Pancreas (tissue), 10 donors: Measurements from ENCODE around the gene RFC4. TPM values are rescaled to one million over a fixed set of nuclear protein-coding genes. Genes with fewer than 3 reads are reported as not detected.

Experiments
- ATAC-seq, 4 donors: fragments of 200-7000 bp; cut with Tn5 transposase; one replicate each; pipeline versions ENCODE4 v1.8.0 to v1.9.1; 2020; ENCODE audit warnings: mild to moderate bottlenecking in 4 of 4, moderate library complexity in 4 of 4
- DNase-seq, 6 donors: peaks; one replicate each; pipeline ENCODE4 v3.0.0-alpha.2; 2020
- FAIRE-seq: peaks from 2 replicates; lab custom pipeline; 2012; peaks lifted over from hg19 to GRCh38; lab: Jason Lieb, UNC
- H3K27ac ChIP-seq, 4 donors: fragments of 200-600 bp; sonication (generic); 1 replicate in 3 of 4; 2 replicates in 1 of 4; pipeline versions ENCODE4 v1.5.0 to v1.8.0; 2020
- H3K27me3 ChIP-seq, 4 donors: fragments of 200-600 bp; one replicate each; pipeline ENCODE4 v1.8.0; 2021
- H3K36me3 ChIP-seq, 3 donors: fragments of 200-600 bp; sonication (generic) in 1 of 3; one replicate each; pipeline versions ENCODE4 v1.5.0 to v1.8.0; 2020 to 2021
- H3K4me1 ChIP-seq, 3 donors: fragments of 200-600 bp; one replicate each; pipeline ENCODE4 v1.8.0; 2021
- H3K4me3 ChIP-seq, 4 donors: fragments of 200-600 bp; sonication (generic) in 2 of 4; one replicate each; pipeline versions ENCODE4 v1.5.0 to v1.8.0; 2020 to 2021
- H3K9me3 ChIP-seq, 4 donors: fragments of 200-600 bp; one replicate each; pipeline ENCODE4 v1.8.0; 2021
- WGBS, 2 donors: extraction: QIAGEN DNeasy Blood & Tissue Kit; methylation state at CpG; one replicate each; pipeline ENCODE4 v1.1.7; 2013; 5-methylcytosine and 5-hydroxymethylcytosine counted together
- intact Hi-C, 3 donors: fragments of 100-400 bp; cut with DNase I; formaldehyde crosslinking; loops; one replicate each; pipeline versions ENCODE4 v1.11.1 to v1.14.2; 2022
- polyA plus RNA-seq, 2 donors: library from polyadenylated mRNA; stranded (reverse); fragments of 200-250 nt; gene quantifications; one replicate each; pipeline ENCODE4 v1.2.3, GENCODE V29; 2013
- total RNA-seq, 6 donors: library from RNA; stranded (reverse); fragmentation: NEBNext Ultra II Directional in 4 of 6; extraction: Animal tissue kit (Norgen Biotek cat#: 25700) in 4 of 6; gene quantifications; one replicate each; pipeline versions ENCODE4 v1.2.1 to v1.2.4, GENCODE V29; 2021 to 2023
- TF ChIP-seq, protein P1 (sequence below), 4 donors: fragments of 200-600 bp; sonication (generic) in 3 of 4; IDR thresholded peaks; one replicate each; pipeline versions ENCODE4 v1.5.0 to v1.8.0; 2021; ENCODE audit warnings: antibody characterized with exemption in 4 of 4
- donor health status: healthy with polysubstance abuse.
- donor health status: DM: no; HTN: no; CAD: no; lungs with moderate emphysema.
- donor health status: DM: no; HTN: no; CAD: no.
- donor health status: control.
- donor health status: control.
- donor health status: Bipolar disorder and iron deficiency.
- donor health status: DM: yes; HTN: yes; CAD: no.
- donor health status: DM: no; HTN: no; CAD: no.
- donor health status: DM: no; HTN: no; CAD: no.
- donor health status: DM: yes; HTN: yes; CAD: no.

The RFC4 gene
- total and polyA plus RNA-seq, 8 donors, result 5.1 to 11.5 (median 8.0) TPM

DNA sequence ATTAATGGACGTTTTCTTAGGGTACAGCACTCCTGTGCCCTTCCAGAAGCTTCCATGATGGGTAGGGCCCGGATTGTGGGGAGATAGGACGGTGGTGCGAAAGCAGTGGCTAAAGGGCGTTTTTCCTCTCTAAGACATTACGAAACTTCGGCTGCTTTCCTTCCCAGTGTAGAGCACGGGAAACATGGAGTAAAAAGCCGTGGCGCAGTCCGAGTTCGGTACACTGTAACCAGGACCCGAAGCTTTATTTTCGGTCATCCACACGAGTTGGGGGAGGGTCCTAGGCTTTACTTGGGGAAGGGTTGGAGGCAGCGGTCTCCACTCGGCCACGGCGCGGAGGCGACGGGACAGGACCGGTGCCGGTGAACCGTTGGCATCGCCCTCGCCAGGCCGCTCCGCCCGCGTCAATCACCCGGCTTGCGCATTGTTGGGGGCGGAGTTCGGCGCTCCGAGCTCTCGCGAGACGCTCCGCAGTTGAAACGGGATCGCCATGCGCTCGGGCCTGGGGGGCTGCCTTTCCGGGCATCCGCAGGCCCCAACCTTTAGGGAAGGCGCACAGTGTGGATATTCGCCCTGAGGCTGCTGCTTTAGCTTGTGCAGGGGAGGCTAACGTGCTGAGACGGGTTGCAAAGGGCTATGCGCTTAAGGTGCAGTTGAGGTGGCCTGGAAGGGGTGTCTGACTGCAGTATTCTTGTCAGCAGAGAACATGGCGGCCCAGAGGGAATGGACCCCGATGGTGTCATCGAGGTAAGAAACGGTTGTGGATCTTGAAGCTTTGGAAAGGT, 22.4 kb downstream of the RFC4 start:
- peak overlapping the region; percentile 80 to 91 (median 86) for H3K4me3 ChIP-seq
- FAIRE-seq, result no peak
- intact Hi-C loops, result no loop called here

DNA sequence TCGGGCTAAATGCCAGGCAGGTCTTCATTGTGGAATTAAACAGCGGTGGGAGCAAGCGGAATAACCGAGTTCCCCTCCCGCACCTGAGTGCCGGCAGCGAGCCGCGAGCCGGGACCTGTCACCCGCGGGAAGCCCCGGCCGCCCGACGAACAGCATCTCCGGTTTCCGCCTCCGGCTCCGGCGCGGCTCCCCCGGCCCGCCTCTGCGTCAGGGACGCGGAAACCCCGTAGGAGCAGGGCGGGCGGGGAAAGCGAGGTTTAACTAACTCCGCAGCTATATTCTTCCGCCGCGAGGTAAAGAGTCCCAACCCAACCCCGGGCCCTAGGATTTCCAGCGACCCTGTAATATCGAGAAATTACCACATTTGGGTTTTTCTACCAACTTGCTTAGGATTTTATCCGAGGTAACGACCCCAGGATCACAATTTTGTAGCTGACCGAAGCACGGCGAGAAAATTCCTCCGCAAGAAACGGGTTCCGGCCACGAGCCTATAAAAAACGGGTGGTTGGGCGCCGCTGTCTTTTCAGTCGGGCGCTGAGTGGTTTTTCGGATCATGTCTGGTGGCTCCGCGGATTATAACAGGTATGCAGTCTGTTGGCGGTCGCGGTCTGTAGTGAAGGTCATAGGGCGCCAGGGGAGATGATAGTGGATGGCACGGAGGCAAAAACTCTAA, 23.1 kb downstream of the RFC4 start, which contains the start of gene EIF4A2:
EIF4A2 (plus strand) TSS at position 520 of the 673 bp plus-strand sequence; CDS start at position 554, 34 bp downstream.
- WGBS, 2 donors, result 0% methylated on average over 59 to 60 of the region's 60 CpGs
- Histone ChIP-seq H3K4me3 (peak within 1 kb of the TSS; percentile 80 to 91 (median 86)), H3K9me3 (no peaks in the 10 kb centered on the region), H3K27ac (peak within 1 kb of the TSS; percentile 96 to 99 (median 98)), H3K4me1 (peaks cover 23 to 27% (median 26%) of the 10 kb centered on the region in 3 donors), H3K36me3 (peaks cover 8 to 35% (median 33%) of the 10 kb centered on the region in 3 donors), H3K27me3 (no peaks in the 10 kb centered on the region)
- ATAC-seq, result peak; percentile 85 to 93 (median 88)
- peak; percentile 86 to 95 (median 90) for DNase-seq
- TF ChIP-seq, protein P1, sequence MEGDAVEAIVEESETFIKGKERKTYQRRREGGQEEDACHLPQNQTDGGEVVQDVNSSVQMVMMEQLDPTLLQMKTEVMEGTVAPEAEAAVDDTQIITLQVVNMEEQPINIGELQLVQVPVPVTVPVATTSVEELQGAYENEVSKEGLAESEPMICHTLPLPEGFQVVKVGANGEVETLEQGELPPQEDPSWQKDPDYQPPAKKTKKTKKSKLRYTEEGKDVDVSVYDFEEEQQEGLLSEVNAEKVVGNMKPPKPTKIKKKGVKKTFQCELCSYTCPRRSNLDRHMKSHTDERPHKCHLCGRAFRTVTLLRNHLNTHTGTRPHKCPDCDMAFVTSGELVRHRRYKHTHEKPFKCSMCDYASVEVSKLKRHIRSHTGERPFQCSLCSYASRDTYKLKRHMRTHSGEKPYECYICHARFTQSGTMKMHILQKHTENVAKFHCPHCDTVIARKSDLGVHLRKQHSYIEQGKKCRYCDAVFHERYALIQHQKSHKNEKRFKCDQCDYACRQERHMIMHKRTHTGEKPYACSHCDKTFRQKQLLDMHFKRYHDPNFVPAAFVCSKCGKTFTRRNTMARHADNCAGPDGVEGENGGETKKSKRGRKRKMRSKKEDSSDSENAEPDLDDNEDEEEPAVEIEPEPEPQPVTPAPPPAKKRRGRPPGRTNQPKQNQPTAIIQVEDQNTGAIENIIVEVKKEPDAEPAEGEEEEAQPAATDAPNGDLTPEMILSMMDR (IDR thresholded peaks at IDR 0.05), result no peak
- FAIRE-seq, result no peak
- intact Hi-C loops, result no loop called here

More for the DNA sequence above, 22.4 kb downstream of the RFC4 start:
- H3K36me3 ChIP-seq, result peaks cover 9 to 43% (median 37%) of the 10 kb centered on the region in 3 donors
- no peaks in the 10 kb centered on the region for H3K27me3 ChIP-seq
- peaks cover 28 to 30% (median 28%) of the 10 kb centered on the region in 3 donors for H3K4me1 ChIP-seq
- TF ChIP-seq, protein P1 (IDR thresholded peaks at IDR 0.05), result no peak
- peak overlapping the region; percentile 96 to 99 (median 98) for H3K27ac ChIP-seq
- ATAC-seq (peak; percentile 85 to 93 (median 86)), DNase-seq (peak; percentile 85 to 95 (median 88))
- no peaks in the 10 kb centered on the region for H3K9me3 ChIP-seq
- 0% methylated on average over 56 of the region's 56 CpGs for WGBS, 2 donors

DNA sequence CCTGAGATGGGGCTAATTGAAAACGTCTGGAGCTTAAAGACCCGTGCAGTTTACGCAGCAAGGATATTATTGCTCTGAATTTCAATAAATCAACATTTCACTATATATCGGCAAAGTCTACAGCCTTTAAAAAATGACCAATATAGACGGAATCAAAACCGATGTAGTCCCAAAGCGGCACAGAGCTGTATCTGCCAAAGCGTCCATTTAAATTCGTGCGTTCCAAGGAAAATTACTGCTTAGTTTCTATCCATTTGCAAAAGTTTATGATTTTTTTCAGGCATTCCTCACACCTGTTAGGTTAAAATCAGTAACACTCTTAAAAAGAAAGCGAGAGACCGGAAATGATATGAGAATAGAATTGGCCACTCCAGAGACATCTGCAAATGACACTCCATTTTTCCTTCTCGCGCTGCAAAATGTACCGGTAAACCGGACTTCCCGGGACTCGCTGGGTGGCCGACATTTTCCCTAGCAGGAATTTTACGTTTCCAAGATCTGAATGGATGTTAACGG, 23.7 kb downstream of the RFC4 start:
- no peak for DNase-seq
- TF ChIP-seq, protein P1 (IDR thresholded peaks at IDR 0.05), result no peak
- no peak for FAIRE-seq
- 1% methylated on average over 21 of the region's 21 CpGs for WGBS, 2 donors
- H3K4me1 ChIP-seq, result peaks cover 17 to 21% (median 20%) of the 10 kb centered on the region in 3 donors
- peak overlapping the region; percentile 96 to 99 (median 98) for H3K27ac ChIP-seq
- no peaks in the 10 kb centered on the region for H3K9me3 ChIP-seq
- H3K27me3 ChIP-seq, result no peaks in the 10 kb centered on the region
- intact Hi-C loops, result no loop called here
- peaks cover 4 to 29% (median 27%) of the 10 kb centered on the region in 3 donors for H3K36me3 ChIP-seq
- peak; percentile 4 to 17 (median 8) for ATAC-seq
- H3K4me3 ChIP-seq, result peak overlapping the region; percentile 80 to 91 (median 86)

DNA sequence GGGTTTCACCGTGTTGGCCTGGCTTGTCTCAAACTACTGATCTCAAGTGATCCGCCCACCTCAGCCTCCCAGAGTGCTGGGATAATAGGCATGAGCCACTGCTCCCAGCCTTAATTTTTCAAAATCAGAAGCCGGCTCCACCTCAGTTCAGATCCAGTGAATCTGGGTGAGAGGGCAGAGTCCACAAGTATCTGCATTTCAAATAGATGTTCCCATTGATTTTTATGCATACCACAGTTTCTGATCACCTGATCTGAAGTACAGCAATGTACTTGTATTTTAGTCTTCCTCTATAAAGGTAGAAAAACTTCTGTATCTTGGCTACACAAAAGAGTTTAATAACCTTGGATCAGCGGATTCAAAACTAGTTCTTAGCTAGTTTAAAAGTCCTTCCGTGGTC, 27.1 kb downstream of the RFC4 start:
- H3K4me3 ChIP-seq, result no peak overlapping the region
- no peaks in the 10 kb centered on the region for H3K36me3 ChIP-seq
- H3K27me3 ChIP-seq, result no peaks in the 10 kb centered on the region
- no peak for ATAC-seq
- H3K4me1 ChIP-seq, result no peaks in the 10 kb centered on the region
- FAIRE-seq, result no peak
- no peak overlapping the region for H3K27ac ChIP-seq
- intact Hi-C loops, result no loop called here
- H3K9me3 ChIP-seq, result no peaks in the 10 kb centered on the region
- DNase-seq, result no peak
- TF ChIP-seq, protein P1 (IDR thresholded peaks at IDR 0.05), result no peak
- WGBS, 2 donors, result 86 to 89% methylated on average over 5 of the region's 5 CpGs
